Small intestine (tissue), 7 donors: Measurements from ENCODE around the gene HOXA3. TPM values are rescaled to one million over a fixed set of nuclear protein-coding genes. Genes with fewer than 3 reads are reported as not detected.

Experiments
- DNase-seq, 2 donors: peaks; one replicate each; pipeline versions ENCODE4 v3.0.0 to v3.0.0-alpha.2; 2013
- FAIRE-seq: peaks from 2 replicates; lab custom pipeline; 2012; peaks lifted over from hg19 to GRCh38; lab: Jason Lieb, UNC
- H3K27ac ChIP-seq, 3 donors: one replicate each; pipeline ENCODE4 v1.5.1; 2013; ENCODE audit warnings: low read length in 2 of 3, mild to moderate bottlenecking in 2 of 3, control low read depth in 1 of 3, inconsistent platforms in 1 of 3, low read depth in 1 of 3, moderate library complexity in 1 of 3
- H3K27me3 ChIP-seq, 3 donors: one replicate each; pipeline ENCODE4 v1.6.1; 2013; ENCODE audit warnings: low read length in 3 of 3, inconsistent platforms in 1 of 3; ENCODE audit not compliant: control insufficient read depth in 3 of 3, insufficient read depth in 3 of 3
- H3K36me3 ChIP-seq, 3 donors: one replicate each; pipeline ENCODE4 v1.6.1; 2013; ENCODE audit warnings: low read length in 3 of 3, inconsistent platforms in 1 of 3, low read depth in 1 of 3, mild to moderate bottlenecking in 1 of 3, moderate library complexity in 1 of 3; ENCODE audit not compliant: control insufficient read depth in 3 of 3, insufficient read depth in 2 of 3
- H3K4me1 ChIP-seq, 3 donors: one replicate each; pipeline ENCODE4 v1.6.1; 2013; ENCODE audit warnings: low read length in 2 of 3, inconsistent platforms in 1 of 3, low read depth in 1 of 3, mild to moderate bottlenecking in 1 of 3, moderate library complexity in 1 of 3; ENCODE audit not compliant: control insufficient read depth in 3 of 3, insufficient read depth in 2 of 3
- H3K4me3 ChIP-seq, 3 donors: one replicate each; pipeline ENCODE4 v1.5.1; 2013; ENCODE audit warnings: low read length in 3 of 3, control low read depth in 1 of 3, inconsistent platforms in 1 of 3, low read depth in 1 of 3, mild to moderate bottlenecking in 1 of 3, moderate library complexity in 1 of 3
- H3K9me3 ChIP-seq, 2 donors: one replicate each; pipeline ENCODE4 v1.6.1; 2013; ENCODE audit warnings: low read depth in 1 of 2, low read length in 1 of 2; ENCODE audit not compliant: control insufficient read depth in 2 of 2, insufficient read depth in 1 of 2
- WGBS, 3 donors: extraction: QIAGEN DNeasy Blood & Tissue Kit; methylation state at CpG; one replicate each; pipeline ENCODE4 v1.1.7; 2013; 5-methylcytosine and 5-hydroxymethylcytosine counted together
- polyA plus RNA-seq, 4 donors: library from polyadenylated mRNA; stranded (reverse) in 3 of 4; unstranded in 1 of 4; fragments of 200-250 nt in 3 of 4; fragments of 120-200 nt in 1 of 4; gene quantifications; one replicate each; pipeline versions ENCODE4 v1.2.1 to v1.2.3, GENCODE V29; 2013
- donor health status: healthy with polysubstance abuse.
- donor health status: control.
- donor health status: control.
- donor health status: Bipolar disorder and iron deficiency.
- donor health status: healthy.

The HOXA3 gene
- polyA plus RNA-seq, 4 donors, result 0.45 to 47.4 (median 1.9) TPM

GRCh38 chr7:27181795-27182275 is 29.5 kb upstream of the HOXA3 start:
- DNase-seq (no peak), FAIRE-seq (no peak)
- Histone ChIP-seq H3K27me3 (peaks cover 9 to 97% (median 77%) of the 10 kb centered on the region in 3 donors), H3K4me1 (peaks cover 2 to 12% (median 4%) of the 10 kb centered on the region in 3 donors), H3K36me3 (no peaks in the 10 kb centered on the region), H3K4me3 (no peak overlapping the region), H3K27ac (peak overlapping the region in 1 of 3 donors; percentile 32), H3K9me3 (peaks cover 0 to 11% of the 10 kb centered on the region in 2 donors)
- WGBS, 3 donors, result 32 to 46% (median 39%) methylated on average over 4 of the region's 4 CpGs

DNA sequence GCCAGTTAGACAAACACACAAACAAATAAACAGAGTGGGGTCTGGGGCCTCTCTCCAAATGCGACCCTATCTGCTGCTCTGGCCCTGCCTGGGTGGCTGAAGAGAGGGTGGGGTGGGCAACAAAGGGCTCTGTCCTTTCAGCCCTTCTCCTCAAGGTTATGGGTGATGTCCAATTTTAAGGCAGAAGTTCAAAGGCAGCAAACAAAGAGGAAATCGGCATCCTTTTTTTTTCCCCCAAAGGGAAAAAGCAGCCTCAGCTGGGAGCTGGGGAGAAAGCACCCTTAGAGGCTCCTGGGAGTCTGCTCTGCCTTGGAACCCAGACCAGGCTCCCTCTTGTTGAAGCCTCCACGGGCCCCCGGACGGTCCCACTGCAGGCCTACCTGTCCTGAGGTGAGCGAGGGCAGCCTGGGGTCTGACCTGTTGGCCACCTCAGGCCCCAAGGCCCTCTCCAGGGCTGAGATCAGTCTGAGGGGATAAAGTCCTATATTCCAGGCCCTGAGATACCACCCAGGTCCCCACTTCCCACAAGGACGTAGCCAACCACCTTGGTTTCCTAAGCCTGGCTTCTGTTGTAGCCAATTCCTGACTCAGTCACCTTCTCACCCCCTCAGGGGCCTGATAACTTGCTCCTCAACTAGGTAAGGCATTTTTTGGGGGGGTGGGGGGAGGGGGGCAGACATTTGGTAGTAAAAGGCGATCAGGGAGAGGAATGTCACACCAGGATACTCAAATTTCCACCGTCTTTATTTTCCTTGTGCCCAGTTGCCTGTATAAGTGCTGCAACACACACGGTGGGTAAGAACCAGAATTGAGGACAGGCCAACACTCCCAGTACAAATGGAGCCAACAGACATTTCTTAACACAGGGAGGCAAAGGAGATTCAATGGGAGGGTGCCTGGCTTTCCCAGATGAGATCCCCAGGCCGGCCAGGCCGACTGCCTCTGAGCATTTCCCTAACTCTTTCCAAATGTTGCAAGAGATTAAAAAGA is 28.3 kb upstream of the HOXA3 start:
- peaks cover 2 to 12% (median 4%) of the 10 kb centered on the region in 3 donors for H3K4me1 ChIP-seq
- peaks cover 0 to 13% of the 10 kb centered on the region in 2 donors for H3K9me3 ChIP-seq
- no peaks in the 10 kb centered on the region for H3K36me3 ChIP-seq
- H3K4me3 ChIP-seq, result no peak overlapping the region
- H3K27me3 ChIP-seq, result peaks cover 9 to 98% (median 73%) of the 10 kb centered on the region in 3 donors
- 44 to 57% (median 54%) methylated on average over 12 of the region's 12 CpGs for WGBS, 3 donors
- FAIRE-seq (no peak), DNase-seq (no peak)
- H3K27ac ChIP-seq, result peak overlapping the region in 1 of 3 donors; percentile 70

GRCh38 chr7:27179503-27180430 is 27.4 kb upstream of the HOXA3 start:
- Histone ChIP-seq H3K9me3 (peaks cover 0 to 8% of the 10 kb centered on the region in 2 donors), H3K27me3 (peaks cover 7 to 98% (median 73%) of the 10 kb centered on the region in 3 donors), H3K4me3 (peak overlapping the region in 2 of 3 donors; percentile 24 to 48), H3K36me3 (no peaks in the 10 kb centered on the region), H3K4me1 (peaks cover 2 to 12% (median 3%) of the 10 kb centered on the region in 3 donors), H3K27ac (peak overlapping the region in 1 of 3 donors; percentile 70)
- WGBS, 3 donors, result 7 to 15% (median 9%) methylated on average over 56 of the region's 56 CpGs
- DNase-seq (peak; percentile 68 to 92), FAIRE-seq (no peak)

DNA sequence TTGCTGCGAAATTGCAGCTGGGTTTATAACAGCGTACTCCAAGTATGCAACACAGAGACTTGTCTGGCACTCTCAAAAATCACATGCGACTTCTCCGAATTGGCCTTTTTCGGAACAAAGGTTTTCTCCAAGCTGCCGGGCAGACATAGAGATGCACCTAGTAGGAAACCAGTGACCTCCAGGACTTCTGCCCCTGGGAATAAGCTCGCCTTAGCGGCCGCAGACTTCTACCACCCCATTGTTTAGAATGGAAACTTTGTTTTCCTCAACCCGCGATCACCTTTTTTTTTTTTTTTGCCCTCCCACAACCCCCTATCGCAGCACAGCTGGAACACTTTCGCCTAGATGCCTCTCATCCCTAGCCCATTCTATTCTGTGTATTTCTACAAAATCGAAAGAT is 26.6 kb upstream of the HOXA3 start:
- H3K27me3 ChIP-seq, result peaks cover 10 to 99% (median 77%) of the 10 kb centered on the region in 3 donors
- 28 to 43% (median 39%) methylated on average over 14 of the region's 14 CpGs for WGBS, 3 donors
- no peaks in the 10 kb centered on the region for H3K36me3 ChIP-seq
- peaks cover 0 to 8% of the 10 kb centered on the region in 2 donors for H3K9me3 ChIP-seq
- H3K27ac ChIP-seq, result peak overlapping the region in 1 of 3 donors; percentile 70
- DNase-seq (no peak), FAIRE-seq (no peak)
- H3K4me1 ChIP-seq, result peaks cover 0 to 18% (median 0%) of the 10 kb centered on the region in 3 donors
- H3K4me3 ChIP-seq, result peak overlapping the region in 2 of 3 donors; percentile 24 to 48

GRCh38 chr7:27178366-27178765 is 26.0 kb upstream of the HOXA3 start:
- Histone ChIP-seq H3K36me3 (no peaks in the 10 kb centered on the region), H3K4me1 (peaks cover 0 to 14% (median 0%) of the 10 kb centered on the region in 3 donors), H3K27ac (no peak overlapping the region), H3K27me3 (peaks cover 8 to 98% (median 76%) of the 10 kb centered on the region in 3 donors), H3K4me3 (peak overlapping the region in 1 of 3 donors; percentile 48), H3K9me3 (peaks cover 0 to 8% of the 10 kb centered on the region in 2 donors)
- FAIRE-seq (no peak), DNase-seq (no peak)
- WGBS, 3 donors, result 37 to 66% (median 64%) methylated on average over 6 of the region's 6 CpGs

GRCh38 chr7:27177795-27178320 is 25.5 kb upstream of the HOXA3 start:
- Histone ChIP-seq H3K4me1 (peaks cover 0 to 14% (median 0%) of the 10 kb centered on the region in 3 donors), H3K9me3 (peaks cover 0 to 5% of the 10 kb centered on the region in 2 donors), H3K27ac (no peak overlapping the region), H3K4me3 (peak overlapping the region in 1 of 3 donors; percentile 48), H3K36me3 (no peaks in the 10 kb centered on the region), H3K27me3 (peaks cover 9 to 97% (median 76%) of the 10 kb centered on the region in 3 donors)
- no peak for FAIRE-seq
- no peak for DNase-seq
- 34 to 69% (median 56%) methylated on average over 5 of the region's 5 CpGs for WGBS, 3 donors

- FAIRE-seq (no peak), DNase-seq (no peak)
- Histone ChIP-seq H3K27me3 (peaks cover 9 to 97% (median 76%) of the 10 kb centered on the region in 3 donors), H3K4me3 (peak overlapping the region in 1 of 3 donors; percentile 48), H3K36me3 (no peaks in the 10 kb centered on the region), H3K9me3 (peaks cover 0 to 5% of the 10 kb centered on the region in 2 donors), H3K4me1 (peaks cover 0 to 14% (median 0%) of the 10 kb centered on the region in 3 donors), H3K27ac (no peak overlapping the region)
- WGBS, 3 donors, result 51 to 74% (median 62%) methylated on average over 22 of the region's 22 CpGs
These were observed 24.8 kb upstream of the HOXA3 start for GRCh38 chr7:27176962-27177794.
